ENCODE results near the gene HS3ST5. TPM values are rescaled to one million over a fixed set of nuclear protein-coding genes. Genes with fewer than 3 reads are reported as not detected.

HS3ST5 gene
- total and polyA plus RNA-seq, 4 donors: 0.02 to 0.18 (median 0.04) TPM; not detected in 1

GRCh38 chr6:114288701-114289495 lies 53.9 kb downstream of the HS3ST5 start:
- no peaks in the 10 kb centered on the region for H3K27me3 ChIP-seq (ENCODE audit: control insufficient read depth in 3 of 3, insufficient read depth in 3 of 3, low read length in 2 of 3)
- TF ChIP-seq CTCF (IDR thresholded peaks at IDR 0.05; ENCODE audit: control extremely low read depth, extremely low read depth): no peak

GRCh38 chr6:114287461-114287860 lies 55.4 kb downstream of the HS3ST5 start:
- Histone ChIP-seq H3K4me1 (ENCODE audit: control insufficient read depth in 5 of 5, insufficient read depth in 5 of 5, low read length in 5 of 5) (no peaks in the 10 kb centered on the region), H3K36me3 (ENCODE audit: control insufficient read depth in 4 of 4, insufficient read depth in 4 of 4, low read length in 4 of 4) (no peaks in the 10 kb centered on the region), H3K9ac (ENCODE audit: insufficient read depth in 1 of 2, low read length in 2 of 2) (no peak overlapping the region), H3K4me3 (no peak overlapping the region), H3K27ac (ENCODE audit: low read depth in 1 of 2, low read length in 1 of 2) (no peak overlapping the region), H3K9me3 (ENCODE audit: control insufficient read depth in 4 of 4, insufficient read depth in 3 of 4, low read length in 3 of 4) (no peaks in the 10 kb centered on the region), H3K27me3 (ENCODE audit: control insufficient read depth in 3 of 3, insufficient read depth in 3 of 3, low read length in 2 of 3) (no peaks in the 10 kb centered on the region)
- TF ChIP-seq CTCF (IDR thresholded peaks at IDR 0.05; ENCODE audit: control extremely low read depth, extremely low read depth): no peak
- no peak for DNase-seq
- 66 to 83% methylated on average over 2 of the region's 2 CpGs for WGBS, 2 donors
- no peak for ATAC-seq (ENCODE audit: insufficient read depth, low FRiP score)

More at GRCh38 chr6:114288701-114289495, 53.9 kb downstream of the HS3ST5 start:
- ATAC-seq (ENCODE audit: insufficient read depth, low FRiP score) (no peak), DNase-seq (no peak)
- Histone ChIP-seq H3K27ac (ENCODE audit: low read depth in 1 of 2, low read length in 1 of 2) (no peak overlapping the region), H3K4me3 (no peak overlapping the region), H3K9me3 (ENCODE audit: control insufficient read depth in 4 of 4, insufficient read depth in 3 of 4, low read length in 3 of 4) (peaks cover 0 to 1% (median 0%) of the 10 kb centered on the region in 4 donors), H3K4me1 (ENCODE audit: control insufficient read depth in 5 of 5, insufficient read depth in 5 of 5, low read length in 5 of 5) (no peaks in the 10 kb centered on the region), H3K36me3 (ENCODE audit: control insufficient read depth in 4 of 4, insufficient read depth in 4 of 4, low read length in 4 of 4) (no peaks in the 10 kb centered on the region), H3K9ac (ENCODE audit: insufficient read depth in 1 of 2, low read length in 2 of 2) (no peak overlapping the region)
- WGBS, 2 donors: 85 to 93% methylated on average over 3 of the region's 3 CpGs

- no peak overlapping the region for H3K9ac ChIP-seq (ENCODE audit: insufficient read depth in 1 of 2, low read length in 2 of 2)
- no peak overlapping the region for H3K4me3 ChIP-seq
- DNase-seq: no peak
- no peak overlapping the region for H3K27ac ChIP-seq (ENCODE audit: low read depth in 1 of 2, low read length in 1 of 2)
- 78 to 82% methylated on average over 2 of the region's 2 CpGs for WGBS, 2 donors
- no peak for ATAC-seq (ENCODE audit: insufficient read depth, low FRiP score)
- no peaks in the 10 kb centered on the region for H3K9me3 ChIP-seq (ENCODE audit: control insufficient read depth in 4 of 4, insufficient read depth in 3 of 4, low read length in 3 of 4)
- H3K4me1 ChIP-seq (ENCODE audit: control insufficient read depth in 5 of 5, insufficient read depth in 5 of 5, low read length in 5 of 5): no peaks in the 10 kb centered on the region
- H3K36me3 ChIP-seq (ENCODE audit: control insufficient read depth in 4 of 4, insufficient read depth in 4 of 4, low read length in 4 of 4): no peaks in the 10 kb centered on the region
- TF ChIP-seq CTCF (IDR thresholded peaks at IDR 0.05; ENCODE audit: control extremely low read depth, extremely low read depth): no peak
- no peaks in the 10 kb centered on the region for H3K27me3 ChIP-seq (ENCODE audit: control insufficient read depth in 3 of 3, insufficient read depth in 3 of 3, low read length in 2 of 3)
Observed at GRCh38 chr6:114286211-114286610, 56.6 kb downstream of the HS3ST5 start.
